Measurements from ENCODE around the gene SNX9. TPM values are rescaled to one million over a fixed set of nuclear protein-coding genes. Genes with fewer than 3 reads are reported as not detected.

Gene SNX9
- 10 to 100 TPM; 40.3 to 47.6 TPM for total RNA-seq

GRCh38 chr6:157823001-157823527 lies at the start of gene SNX9:
Gene SNX9 (plus strand): TSS chr6:157823246. CDS start chr6:157823435, 189 bp downstream.

GRCh38 chr6:157981395-157982101 lies 158.5 kb downstream of the SNX9 start, which contains the start of gene SYNJ2:
Gene SYNJ2 (plus strand): TSS chr6:157981863. CDS start chr6:157981962, 99 bp downstream.

Small RNAs within 50 kb of the gene (small RNA-seq; reads per million reads assigned to genes)
- gene HSPE1P26 (0 to 0.06 reads per million in 2 donors), gene RNU6-786P (0 reads per million in 2 donors)

Other genes starting within 250 kb of the SNX9 start
- 1 to 10 TPM; 3.1 to 5.0 TPM for gene SYNJ2, start 158.6 kb downstream of the SNX9 start, total RNA-seq

All from melanocyte of skin (primary cell).